Fibroblast of peridontal ligament (primary cell): ENCODE measurements around the gene CEP170B.

Source experiments
- DNase-seq: peaks from one replicate; pipeline ENCODE4 v3.0.0-alpha.2; 2010; ENCODE audit errors: extremely low read depth

Gene CEP170B

DNA sequence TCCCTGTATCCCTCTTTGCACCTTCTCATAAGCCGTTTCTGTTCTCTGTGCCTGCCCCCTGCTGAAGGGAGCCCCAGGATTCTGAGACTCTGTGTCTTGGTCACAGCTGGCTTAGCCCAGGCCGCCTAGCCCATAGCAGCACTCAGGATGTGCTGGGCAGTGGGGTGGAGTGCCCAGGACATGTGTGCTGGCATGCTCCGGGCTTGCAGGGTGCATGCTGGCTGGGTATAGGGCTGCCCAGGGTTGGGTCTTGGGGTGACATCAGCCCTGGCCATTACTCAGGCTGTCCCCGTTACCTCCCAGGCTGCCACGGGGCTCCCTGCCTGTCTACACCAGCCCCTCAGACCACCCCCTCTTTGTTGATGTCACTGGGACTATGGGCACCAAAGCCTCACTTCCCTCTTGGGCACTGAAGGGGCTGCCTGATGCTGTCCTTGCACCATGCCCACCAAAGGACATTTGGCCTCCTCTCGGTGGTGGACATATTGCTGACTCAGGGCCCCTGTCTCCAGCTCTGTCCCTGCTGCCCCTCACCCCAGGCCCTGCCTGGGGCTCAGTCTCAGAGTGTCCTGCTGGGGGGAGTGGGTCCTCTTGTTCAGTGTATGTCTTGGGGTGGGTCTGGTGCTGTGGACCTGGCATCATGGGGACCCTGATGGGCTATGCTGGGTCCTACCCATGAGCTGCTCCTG is 2.4 kb downstream of the CEP170B start:
- no peak for DNase-seq

DNA sequence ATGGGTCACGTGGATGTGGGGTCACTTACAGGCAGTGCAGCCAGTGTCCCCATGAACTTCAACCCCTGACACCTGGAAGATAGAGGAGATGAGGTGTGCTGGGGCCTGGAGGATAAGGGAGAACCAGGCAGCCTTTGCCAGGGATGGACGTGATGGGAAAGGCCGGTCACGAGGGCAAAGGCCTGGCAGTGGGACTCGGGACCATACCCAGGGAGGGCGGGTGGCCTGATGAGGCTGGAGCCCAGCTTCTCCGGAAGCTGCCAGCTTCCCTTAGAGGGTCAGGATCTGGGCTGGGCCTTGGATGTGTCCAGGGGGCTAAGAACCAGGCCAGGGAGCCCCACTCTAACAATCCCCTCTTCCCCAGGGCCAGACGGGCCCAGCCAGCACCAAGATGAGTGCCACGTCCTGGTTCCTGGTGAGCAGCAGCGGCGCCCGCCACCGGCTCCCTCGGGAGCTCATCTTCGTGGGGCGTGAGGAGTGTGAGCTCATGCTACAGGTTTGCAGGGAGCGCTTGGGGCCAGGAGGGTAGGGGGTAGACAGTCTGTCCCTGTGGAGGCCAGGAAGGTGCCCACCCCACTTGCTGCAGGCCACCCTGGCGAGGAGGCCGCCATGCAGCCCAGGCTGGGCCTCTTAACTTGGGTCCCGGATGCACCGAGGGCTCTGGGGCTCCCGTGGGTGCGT is 3.1 kb downstream of the CEP170B start:
- DNase-seq, result no peak

GRCh38 chr14:104868811-104869572 is 3.9 kb downstream of the CEP170B start:
- no peak for DNase-seq

- DNase-seq, result no peak
Observed at GRCh38 chr14:104869669-104870367, 4.8 kb downstream of the CEP170B start.

GRCh38 chr14:104870368-104871144 is 5.5 kb downstream of the CEP170B start:
- no peak for DNase-seq

GRCh38 chr14:104871145-104871655 is 6.1 kb downstream of the CEP170B start:
- no peak for DNase-seq

DNA sequence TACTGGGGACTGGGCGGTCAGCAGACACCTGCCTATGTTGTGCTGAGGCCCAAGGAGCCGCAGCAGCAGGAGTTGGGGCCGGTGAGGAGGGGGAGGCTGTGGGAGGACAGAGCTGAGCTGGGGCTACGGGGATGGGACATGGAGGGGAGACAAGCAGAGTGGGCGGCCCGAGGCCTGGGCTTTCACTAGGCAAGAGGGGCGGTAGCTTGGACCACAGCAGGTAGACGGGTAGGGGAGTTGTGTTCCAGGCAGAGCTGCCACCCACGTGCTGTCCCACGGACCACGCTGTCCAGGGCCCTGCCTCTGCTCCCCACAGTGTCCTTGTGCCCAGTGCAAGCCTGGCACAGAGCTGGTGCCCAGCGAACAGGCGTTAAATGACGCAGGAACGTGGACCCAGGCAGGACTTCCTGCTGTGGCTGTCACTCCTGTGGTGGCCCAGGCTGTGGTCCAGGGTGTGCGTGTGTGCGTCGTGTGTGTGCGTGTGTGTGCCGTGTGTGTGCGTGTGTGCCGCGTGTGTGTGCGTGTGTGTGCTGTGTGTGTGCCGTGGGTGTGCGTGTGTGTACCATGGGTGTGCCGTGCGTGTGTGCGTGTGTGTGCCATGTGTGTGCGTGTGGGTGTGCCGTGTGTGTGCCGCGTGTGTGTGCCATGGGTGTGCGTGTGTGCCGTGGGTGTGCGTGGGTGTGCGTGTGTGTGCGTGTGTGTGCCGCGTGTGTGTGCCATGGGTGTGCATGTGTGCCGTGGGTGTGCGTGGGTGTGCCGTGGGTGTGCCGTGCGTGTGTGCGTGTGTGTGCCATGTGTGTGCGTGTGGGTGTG is 6.8 kb downstream of the CEP170B start:
- DNase-seq, result no peak

DNA sequence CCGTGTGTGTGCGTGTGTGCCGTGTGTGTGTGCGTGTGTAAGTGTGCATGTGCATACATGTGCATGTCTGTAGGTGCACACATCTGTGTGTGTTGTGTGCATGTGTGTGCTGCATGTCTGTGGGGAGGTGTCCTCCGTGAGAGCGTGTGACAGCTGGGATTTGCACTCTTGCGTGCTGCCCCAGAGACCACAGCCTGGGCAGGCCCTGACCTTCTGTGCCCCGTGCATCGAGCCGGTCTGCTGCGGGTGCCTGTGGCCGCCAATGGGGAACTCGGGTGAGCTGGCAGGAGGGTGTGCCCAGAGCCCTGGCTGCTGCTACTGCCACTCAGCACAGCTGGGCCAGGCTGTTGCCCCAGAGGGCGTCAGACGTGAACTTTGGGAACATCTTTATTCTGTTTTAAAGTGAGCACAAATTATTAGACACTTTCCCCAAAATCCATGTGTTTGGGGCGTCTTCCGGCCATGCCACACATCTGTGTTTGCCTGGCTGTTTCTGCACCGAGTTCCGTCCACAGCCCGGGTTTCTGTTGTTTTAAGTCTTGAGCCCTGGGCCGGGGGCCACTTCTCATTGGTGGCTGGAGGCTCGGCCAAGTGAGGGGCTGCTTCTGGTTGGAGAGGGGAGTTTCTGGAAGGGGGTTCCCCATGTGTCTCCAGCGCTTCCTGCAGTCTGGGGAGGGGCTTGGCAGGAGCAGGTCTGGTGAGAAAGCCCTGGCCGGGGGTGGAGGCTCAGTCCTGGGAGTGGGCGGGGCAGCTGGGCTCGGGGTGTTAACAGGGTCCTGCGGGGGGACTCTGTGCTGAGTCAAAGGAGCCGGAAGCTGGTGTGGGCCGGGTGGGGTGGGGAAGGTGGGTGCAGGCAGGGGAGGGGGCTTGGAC is 7.6 kb downstream of the CEP170B start:
- DNase-seq, result no peak

GRCh38 chr14:104873380-104874055 is 8.4 kb downstream of the CEP170B start:
- no peak for DNase-seq

- DNase-seq, result no peak
Observed at GRCh38 chr14:104874110-104874531, 9.1 kb downstream of the CEP170B start.

DNA sequence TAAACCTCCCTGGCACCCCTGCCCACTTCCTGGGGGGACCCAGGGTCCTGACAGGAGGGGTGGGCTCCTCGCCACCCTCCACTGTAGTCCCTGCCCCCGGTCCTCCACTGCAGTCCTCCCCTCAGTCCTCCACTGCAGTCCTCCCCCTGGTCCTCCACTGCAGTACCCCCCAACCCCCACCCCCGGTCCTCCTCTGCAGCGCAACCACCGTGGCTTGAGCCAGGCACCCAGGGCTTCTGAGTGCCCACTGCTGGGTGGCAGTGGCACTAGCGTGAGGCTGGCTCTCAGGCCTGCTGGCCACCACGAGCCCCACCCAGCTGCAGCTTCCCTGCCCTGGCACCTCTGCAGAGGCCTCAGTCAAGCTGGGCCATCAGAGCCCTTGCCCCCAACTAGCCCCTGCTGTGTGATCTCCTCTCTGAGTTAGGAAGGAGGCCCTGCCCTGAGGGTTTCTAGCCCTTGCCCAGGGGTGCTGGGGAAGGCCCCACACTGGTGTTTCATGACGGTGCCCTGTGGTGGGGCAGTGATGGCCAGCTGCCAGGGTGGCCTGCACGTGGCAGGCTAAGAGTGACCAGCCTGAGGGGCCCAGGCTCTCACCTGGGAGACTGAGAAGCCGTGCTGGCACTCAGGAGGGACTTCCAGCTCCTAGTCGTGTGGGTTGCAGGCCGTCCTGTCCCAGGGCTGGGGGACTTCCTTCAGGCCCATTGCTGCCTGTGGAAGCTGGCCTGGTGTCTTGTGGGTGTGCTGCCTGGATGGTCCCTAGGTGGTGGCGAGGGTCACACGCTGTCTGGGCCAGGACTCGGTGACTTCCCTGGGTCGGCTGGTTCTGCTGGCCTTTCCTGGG is 9.7 kb downstream of the CEP170B start:
- DNase-seq, result no peak

GRCh38 chr14:104875412-104875751 is 10.3 kb downstream of the CEP170B start:
- no peak for DNase-seq

DNA sequence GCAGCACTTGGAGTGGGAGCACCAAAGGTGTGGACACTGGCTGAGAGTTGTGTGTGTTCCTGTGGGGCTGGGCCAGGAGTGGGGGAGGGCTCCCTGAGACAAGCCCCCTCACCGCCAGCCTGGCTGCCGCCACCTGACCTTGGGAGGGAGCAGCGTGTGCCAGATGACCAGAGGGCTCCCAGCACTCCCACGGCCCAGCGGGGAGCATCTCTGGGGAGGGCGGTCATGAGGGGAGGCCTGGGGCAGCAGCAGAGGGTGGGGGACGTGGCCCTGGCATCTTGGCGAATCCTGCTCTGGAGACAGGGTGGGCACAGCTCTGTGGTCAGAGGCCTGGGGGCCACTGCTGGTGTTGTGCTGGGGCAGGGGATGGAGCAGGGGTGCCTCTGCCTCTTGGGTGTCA is 10.7 kb downstream of the CEP170B start:
- DNase-seq, result no peak

- DNase-seq, result peak; percentile 14
Observed at GRCh38 chr14:104876251-104876699, 11.2 kb downstream of the CEP170B start.

DNA sequence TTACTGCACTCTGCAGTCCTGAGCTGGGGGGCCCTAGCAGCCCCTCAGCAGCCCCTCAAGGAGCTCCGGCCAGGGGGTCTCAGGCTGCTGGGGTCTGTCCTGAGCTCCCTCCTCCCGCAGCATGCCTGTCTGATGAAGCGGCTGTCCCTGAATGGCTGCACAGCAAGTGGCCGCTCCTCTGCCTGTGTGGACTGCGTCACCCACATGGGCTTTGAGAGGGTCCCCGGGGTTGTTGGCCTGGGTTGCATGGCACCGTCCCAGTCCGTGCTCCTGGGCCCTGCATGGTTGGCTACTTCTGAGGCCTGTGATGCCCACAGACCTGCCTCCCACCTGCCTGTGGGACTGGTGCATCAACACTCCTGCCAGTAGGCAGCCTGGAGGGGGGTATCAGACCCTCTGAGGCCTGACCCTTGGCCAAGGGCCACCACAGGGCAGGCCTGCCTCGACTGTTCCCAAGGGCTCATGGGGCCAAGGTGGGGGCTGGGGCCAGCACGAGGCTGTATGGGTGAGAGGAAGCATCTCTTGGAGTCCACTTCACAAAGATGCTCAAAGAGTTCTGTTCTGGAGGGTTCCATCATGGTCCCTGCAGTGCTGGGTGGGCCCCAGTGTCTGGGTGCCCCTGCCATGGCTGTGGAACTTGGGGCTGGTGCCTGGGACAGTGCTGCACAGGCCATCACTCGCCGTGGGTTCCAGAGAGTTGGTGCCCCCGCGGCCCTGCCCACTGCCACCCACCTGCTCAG is 12.2 kb downstream of the CEP170B start:
- no peak for DNase-seq

DNA sequence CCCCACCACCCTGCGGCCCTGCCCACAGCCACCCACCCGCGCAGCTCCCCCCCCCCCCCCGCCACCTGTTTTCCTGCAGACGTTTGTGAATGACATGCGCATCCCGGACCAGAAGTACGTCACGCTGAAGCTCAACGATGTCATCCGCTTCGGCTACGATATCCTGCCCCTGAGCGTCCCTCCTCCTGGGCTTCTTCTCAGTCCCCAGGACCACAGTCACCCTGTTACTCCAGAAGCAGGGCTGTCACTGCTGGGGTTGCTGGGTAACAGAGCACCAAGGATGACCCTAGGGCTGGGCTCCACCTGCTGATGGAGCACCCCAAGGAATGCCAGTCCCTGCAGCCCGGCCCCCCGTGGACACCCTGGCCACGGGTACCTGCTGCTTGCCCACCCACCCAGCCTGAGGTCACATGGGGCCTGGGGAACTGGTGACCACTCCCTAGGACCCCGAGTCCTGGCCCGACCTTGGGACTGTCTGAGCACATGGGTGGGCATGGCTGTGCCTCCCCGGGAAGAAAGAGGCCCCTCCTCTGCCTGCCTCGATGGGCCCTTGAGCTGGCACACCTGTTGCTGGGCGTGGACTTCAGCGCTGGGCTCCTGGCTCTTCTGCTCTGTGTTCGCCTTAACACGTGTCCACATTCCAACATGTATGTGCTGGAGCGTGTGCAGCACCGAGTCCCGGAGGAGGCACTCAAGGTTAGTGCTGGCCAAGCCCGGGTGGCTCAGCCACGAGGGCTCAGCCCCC is 12.9 kb downstream of the CEP170B start:
- no peak for DNase-seq
